Naive thymus-derived CD4-positive, alpha-beta T cell (primary cell): Measurements from ENCODE around the gene C1QTNF1. TPM values are rescaled to one million over a fixed set of nuclear protein-coding genes. Genes with fewer than 3 reads are reported as not detected.

Experiments used
- ATAC-seq: fragments of 150-1000 bp; cut with Tn5 transposase; 2 replicates; pipeline ENCODE4 v1.10.0; 2021; ENCODE audit warnings: mild to moderate bottlenecking, moderate library complexity
- CTCF ChIA-PET: fragments of 350-600 bp; sonication (Branson Sonifier 250); formaldehyde crosslinking; loops from one replicate; lab custom pipeline; 2021; ENCODE audit warnings: antibody characterized with exemption; lab: Charles Lee
- POLR2A ChIA-PET: fragments of 350-600 bp; sonication (Branson Sonifier 250); formaldehyde crosslinking; loops from one replicate; lab custom pipeline; 2021; ENCODE audit warnings: antibody characterized with exemption, inconsistent platforms; lab: Charles Lee
- DNase-seq, 9 donors: peaks; one replicate each; pipeline versions ENCODE4 v3.0.0 to v3.0.0-alpha.2; 2020 to 2022; ENCODE audit warnings: mixed read lengths in 1 of 9
- H3K27ac ChIP-seq: one replicate; pipeline ENCODE4 v1.7.0; 2013; ENCODE audit warnings: mild to moderate bottlenecking, low read depth, low read length, moderate library complexity
- H3K27me3 ChIP-seq, 2 donors: one replicate each; pipeline ENCODE4 v1.7.0; 2013; ENCODE audit warnings: low read length in 2 of 2, mild to moderate bottlenecking in 2 of 2, moderate library complexity in 2 of 2; ENCODE audit not compliant: control insufficient read depth in 2 of 2, insufficient read depth in 2 of 2
- H3K36me3 ChIP-seq, 3 experiments: 1 replicate in 2 of 3; 2 replicates in 1 of 3; pipeline ENCODE4 v1.7.0; 2013; ENCODE audit warnings: low read length in 3 of 3, mild to moderate bottlenecking in 3 of 3, moderate library complexity in 1 of 3; ENCODE audit not compliant: insufficient read depth in 3 of 3, control insufficient read depth in 2 of 3
- H3K4me1 ChIP-seq, 2 donors: one replicate each; pipeline ENCODE4 v1.7.0; 2013; ENCODE audit warnings: low read length in 2 of 2, mild to moderate bottlenecking in 2 of 2, moderate library complexity in 1 of 2; ENCODE audit not compliant: control insufficient read depth in 2 of 2, insufficient read depth in 2 of 2
- H3K4me3 ChIP-seq: 2 replicates; pipeline ENCODE4 v1.7.0; 2013; ENCODE audit warnings: mild to moderate bottlenecking, low read length
- H3K9me3 ChIP-seq, 3 experiments: 1 replicate in 2 of 3; 2 replicates in 1 of 3; pipeline ENCODE4 v1.7.0; 2013; ENCODE audit warnings: low read length in 3 of 3; ENCODE audit not compliant: control insufficient read depth in 2 of 3
- H3K27ac Mint-ChIP-seq, 9 donors: one replicate each; pipeline ENCODE4 v1.8.0; 2020 to 2022; ENCODE audit warnings: mixed read lengths in 9 of 9, mild to moderate bottlenecking in 8 of 9, moderate library complexity in 5 of 9, inconsistent platforms in 2 of 9
- H3K27me3 Mint-ChIP-seq, 5 donors: one replicate each; pipeline ENCODE4 v1.8.0; 2021 to 2022; ENCODE audit warnings: mixed read lengths in 5 of 5, mild to moderate bottlenecking in 1 of 5
- H3K36me3 Mint-ChIP-seq, 5 donors: one replicate each; pipeline ENCODE4 v1.8.0; 2020 to 2022; ENCODE audit warnings: mixed read lengths in 5 of 5, mild to moderate bottlenecking in 3 of 5, inconsistent platforms in 1 of 5
- H3K4me1 Mint-ChIP-seq, 7 donors: one replicate each; pipeline ENCODE4 v1.8.0; 2020 to 2022; ENCODE audit warnings: mixed read lengths in 7 of 7, mild to moderate bottlenecking in 3 of 7, inconsistent platforms in 1 of 7
- H3K4me3 Mint-ChIP-seq, 10 donors: one replicate each; pipeline ENCODE4 v1.8.0; 2020 to 2022; ENCODE audit warnings: mild to moderate bottlenecking in 10 of 10, mixed read lengths in 10 of 10, moderate library complexity in 6 of 10, inconsistent platforms in 2 of 10
- H3K9me3 Mint-ChIP-seq, 11 donors: one replicate each; pipeline ENCODE4 v1.8.0; 2020 to 2022; ENCODE audit warnings: mixed read lengths in 11 of 11, mild to moderate bottlenecking in 4 of 11, inconsistent platforms in 1 of 11, moderate library complexity in 1 of 11
- intact Hi-C, 2 donors: fragments of 100-400 bp; cut with micrococcal nuclease; formaldehyde crosslinking; loops; one replicate each; pipeline ENCODE4 v1.15.1; 2023
- polyA plus RNA-seq, 2 donors: library from polyadenylated mRNA; unstranded; fragments of 300-500 nt; fragmentation: Illumina TruSeq; gene quantifications; one replicate each; pipeline ENCODE4 v1.2.3, GENCODE V29; 2021
- total RNA-seq, 6 experiments: library from RNA in 5 of 6; stranded (reverse) in 5 of 6; gene quantifications; 1 replicate in 5 of 6; 2 replicates in 1 of 6; pipeline ENCODE4 v1.2.3 and lab custom pipeline; 2021 to 2026

Gene C1QTNF1
- total and polyA plus RNA-seq, 7 experiments from 2014 or later, result 0.10 TPM; not detected in 6

DNA sequence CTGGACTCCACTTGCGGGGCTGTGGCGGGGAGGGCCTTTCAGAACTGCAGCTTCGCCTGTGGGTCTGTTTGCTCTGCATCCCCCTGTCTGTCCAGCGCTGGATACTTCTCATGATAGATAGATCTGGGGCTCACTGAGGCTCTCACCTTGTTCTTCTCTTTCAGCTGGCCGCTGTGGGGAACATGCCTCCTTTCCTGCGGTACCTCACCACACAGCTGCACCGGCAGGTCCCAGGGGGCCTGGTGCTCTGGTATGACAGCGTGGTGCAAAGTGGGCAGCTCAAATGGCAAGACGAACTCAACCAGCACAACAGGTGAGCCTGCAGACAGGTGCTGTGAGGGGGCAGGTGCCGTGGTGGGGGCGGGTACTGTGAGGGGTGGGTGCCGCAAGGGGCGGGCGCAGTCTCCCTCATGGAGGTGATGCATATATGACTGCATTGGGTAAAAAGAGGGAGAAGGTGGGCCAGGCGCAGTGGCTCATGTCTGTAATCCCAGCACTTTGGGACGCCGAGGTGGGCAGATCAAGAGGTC, 56.9 kb downstream of the C1QTNF1 start:
- ChIA-PET POLR2A (no interaction called here), CTCF (interaction anchor here (5.0 kb wide), 1 partner anchor 17 kb away, joined by 23 read pairs; no protein-coding TSS in a partner anchor)
- no peak for DNase-seq
- Mint-ChIP-seq H3K27me3 (no peaks in the 10 kb centered on the region), H3K27ac (peak overlapping the region in 1 of 9 donors; percentile 47), H3K36me3 (peaks cover 5 to 27% (median 6%) of the 10 kb centered on the region in 5 donors), H3K9me3 (no peaks in the 10 kb centered on the region), H3K4me3 (peak overlapping the region in 1 of 10 donors; percentile 41), H3K4me1 (peaks cover 4 to 14% (median 10%) of the 10 kb centered on the region in 7 donors)
- intact Hi-C loops, result loop anchor here in 1 of 2 donors (10.0 kb wide), 1 partner anchor 624 kb away; no protein-coding TSS in a partner anchor
- ATAC-seq, result no peak
- no peaks in the 10 kb centered on the region for H3K9me3 ChIP-seq
- H3K27me3 ChIP-seq, result no peaks in the 10 kb centered on the region
- H3K4me3 ChIP-seq, result no peak overlapping the region
- H3K27ac ChIP-seq, result no peak overlapping the region
- peaks cover 0 to 77% (median 4%) of the 10 kb centered on the region in 3 experiments for H3K36me3 ChIP-seq
- H3K4me1 ChIP-seq, result peaks cover 2 to 4% of the 10 kb centered on the region in 2 donors

DNA sequence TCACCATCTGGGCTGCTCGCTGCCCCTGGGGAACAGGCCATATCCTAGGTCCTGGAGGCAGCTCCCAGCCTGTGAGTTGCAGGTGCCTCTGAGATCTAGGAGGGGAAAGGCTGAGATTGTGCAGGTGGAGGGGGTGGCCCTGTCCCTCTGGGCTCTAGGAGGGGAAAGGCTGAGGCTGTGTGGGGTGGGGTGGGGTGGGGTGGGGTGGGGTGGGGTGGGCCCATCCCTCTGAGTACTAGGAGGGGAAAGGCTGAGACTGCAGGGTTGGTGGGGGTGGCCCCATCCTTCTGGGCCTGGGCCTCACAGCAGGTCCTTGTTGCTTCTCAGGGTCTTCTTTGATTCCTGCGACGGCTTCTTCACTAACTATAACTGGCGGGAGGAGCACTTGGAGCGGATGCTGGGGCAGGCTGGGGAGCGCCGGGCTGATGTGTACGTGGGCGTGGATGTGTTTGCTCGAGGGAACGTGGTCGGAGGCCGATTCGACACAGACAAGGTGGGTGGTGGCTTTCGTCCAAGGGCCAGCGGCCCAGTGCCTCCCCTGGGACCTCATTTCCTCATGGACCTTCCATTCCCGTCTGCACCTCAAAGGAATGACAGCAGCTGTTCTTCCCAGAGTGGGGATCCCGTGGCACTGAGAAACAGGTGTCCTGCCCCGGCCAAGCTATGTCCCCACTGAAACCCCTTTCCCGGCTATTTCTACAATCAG, 57.8 kb downstream of the C1QTNF1 start:
- H3K27me3 ChIP-seq, result no peaks in the 10 kb centered on the region
- ChIA-PET CTCF (interaction anchor here (0.6 to 5.0 kb wide), 5 partner anchors 8 to 890 kb away, joined by 3 to 23 read pairs (median 3); no protein-coding TSS in a partner anchor), POLR2A (interaction anchor here (0.5 to 0.6 kb wide), 2 partner anchors 72 to 314 kb away, joined by 3 read pairs; partner anchors contain the start of gene CANT1)
- no peaks in the 10 kb centered on the region for H3K9me3 ChIP-seq
- ATAC-seq (no peak), DNase-seq (no peak)
- Mint-ChIP-seq H3K27me3 (no peaks in the 10 kb centered on the region), H3K9me3 (no peaks in the 10 kb centered on the region), H3K36me3 (peaks cover 5 to 27% (median 6%) of the 10 kb centered on the region in 5 donors), H3K4me3 (no peak overlapping the region), H3K4me1 (peaks cover 0 to 8% (median 5%) of the 10 kb centered on the region in 7 donors), H3K27ac (peak overlapping the region in 1 of 9 donors; percentile 6)
- intact Hi-C loops, result loop anchor here (1.0 to 10.0 kb wide), 4 partner anchors 16 to 623 kb away; no protein-coding TSS in a partner anchor
- peaks cover 0 to 86% (median 4%) of the 10 kb centered on the region in 3 experiments for H3K36me3 ChIP-seq
- no peak overlapping the region for H3K27ac ChIP-seq
- no peak overlapping the region for H3K4me3 ChIP-seq
- no peaks in the 10 kb centered on the region for H3K4me1 ChIP-seq

DNA sequence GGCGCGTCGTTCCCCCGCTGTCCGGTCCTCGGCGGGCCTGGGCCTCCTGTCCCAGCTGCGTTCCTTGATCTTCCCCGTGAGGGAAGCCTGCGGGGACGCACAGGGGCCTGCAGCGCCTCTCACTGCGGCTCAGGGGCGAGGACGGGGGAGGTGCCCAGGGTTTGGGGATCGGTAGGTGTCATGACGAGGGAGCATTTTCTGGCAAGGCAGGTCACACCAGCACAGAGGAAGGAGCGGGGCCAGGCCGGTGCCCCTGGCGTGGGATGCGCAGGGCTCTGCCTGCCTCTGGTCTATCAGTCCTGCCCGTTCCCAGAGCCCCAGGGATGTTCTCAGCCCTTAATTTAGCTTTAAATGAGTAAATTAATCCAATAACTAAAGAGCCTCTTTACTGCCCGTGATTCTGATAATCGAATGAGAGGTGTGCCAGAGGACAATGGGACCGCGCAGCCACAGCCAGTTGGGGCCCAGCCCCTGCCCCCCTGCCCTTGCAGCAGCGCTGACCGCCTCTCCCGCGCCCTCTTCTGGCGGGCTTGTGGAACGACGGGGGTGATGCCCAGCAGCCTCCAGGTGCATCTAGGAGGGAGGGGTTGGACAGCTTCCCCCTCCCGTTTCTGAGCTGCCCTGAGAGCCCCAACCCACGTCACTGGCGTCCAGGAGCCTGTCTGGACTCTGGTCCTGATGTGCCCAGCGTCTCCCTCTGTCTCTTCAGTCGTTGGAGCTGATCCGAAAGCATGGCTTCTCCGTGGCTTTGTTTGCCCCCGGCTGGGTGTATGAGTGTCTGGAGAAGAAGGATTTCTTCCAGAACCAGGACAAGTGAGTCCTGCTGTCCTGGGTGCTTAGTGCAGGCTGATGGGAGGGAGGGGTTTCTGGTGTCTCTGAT, 58.6 kb downstream of the C1QTNF1 start:
- ATAC-seq (peak; percentile 69), DNase-seq (peak in 8 of 9 donors; percentile 33 to 67 (median 51))
- Mint-ChIP-seq H3K27ac (no peak overlapping the region), H3K27me3 (no peaks in the 10 kb centered on the region), H3K9me3 (no peaks in the 10 kb centered on the region), H3K36me3 (peaks cover 5 to 27% (median 6%) of the 10 kb centered on the region in 5 donors), H3K4me3 (no peak overlapping the region), H3K4me1 (peaks cover 0 to 7% (median 0%) of the 10 kb centered on the region in 7 donors)
- ChIA-PET POLR2A (interaction anchor here (0.6 kb wide), 1 partner anchor 73 kb away, joined by 3 read pairs; the partner anchor contains the start of gene CANT1), CTCF (interaction anchor here (0.6 to 5.0 kb wide), 5 partner anchors 9 to 889 kb away, joined by 3 to 23 read pairs (median 3); no protein-coding TSS in a partner anchor)
- intact Hi-C loops, result loop anchor here (1.0 to 10.0 kb wide), 4 partner anchors 17 to 622 kb away; no protein-coding TSS in a partner anchor
- Histone ChIP-seq H3K9me3 (no peaks in the 10 kb centered on the region), H3K4me3 (no peak overlapping the region), H3K27ac (no peak overlapping the region), H3K27me3 (no peaks in the 10 kb centered on the region), H3K36me3 (peaks cover 0 to 93% (median 4%) of the 10 kb centered on the region in 3 experiments), H3K4me1 (no peaks in the 10 kb centered on the region)

DNA sequence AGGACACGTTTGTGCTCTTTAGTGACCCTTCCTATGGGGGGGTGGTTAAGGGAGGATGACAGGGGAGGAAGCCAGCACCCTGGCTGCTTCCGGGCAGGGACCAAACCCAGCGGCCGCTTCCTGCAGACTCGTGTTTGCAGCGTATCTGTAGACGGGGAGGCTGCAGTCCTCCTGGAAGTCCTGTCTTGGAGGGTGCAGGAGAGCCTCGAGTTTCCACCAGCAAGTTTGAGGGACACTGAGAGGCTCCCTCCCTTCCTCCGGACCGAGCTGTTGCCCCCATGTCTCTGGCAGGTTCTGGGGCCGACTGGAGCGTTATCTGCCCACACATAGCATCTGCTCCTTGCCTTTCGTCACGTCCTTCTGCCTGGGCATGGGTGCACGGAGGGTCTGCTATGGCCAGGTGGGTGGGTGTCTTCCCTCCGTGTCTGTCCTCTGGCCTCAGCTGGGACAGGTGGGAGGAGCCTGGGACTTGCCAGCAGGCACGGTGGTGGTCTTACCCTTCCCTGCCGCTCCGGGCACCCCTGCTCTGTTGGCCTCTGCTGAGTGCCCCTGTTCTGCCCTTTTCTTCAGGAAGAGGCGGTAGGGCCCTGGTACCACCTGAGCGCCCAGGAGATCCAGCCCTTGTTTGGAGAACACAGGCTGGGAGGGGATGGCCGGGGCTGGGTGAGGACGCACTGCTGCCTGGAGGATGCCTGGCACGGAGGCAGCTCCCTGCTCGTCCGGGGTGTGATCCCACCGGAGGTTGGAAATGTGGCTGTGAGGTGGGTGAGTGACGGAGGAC, 59.4 kb downstream of the C1QTNF1 start:
- no peaks in the 10 kb centered on the region for H3K9me3 Mint-ChIP-seq
- ChIA-PET POLR2A (no interaction called here), CTCF (interaction anchor here (0.7 to 5.0 kb wide), 4 partner anchors 9 to 20 kb away, joined by 3 to 23 read pairs (median 4); no protein-coding TSS in a partner anchor)
- intact Hi-C loops, result loop anchor here in 1 of 2 donors (2.0 to 10.0 kb wide), 2 partner anchors 65 to 621 kb away; no protein-coding TSS in a partner anchor
- no peak overlapping the region for H3K4me3 Mint-ChIP-seq
- Histone ChIP-seq H3K9me3 (no peaks in the 10 kb centered on the region), H3K27me3 (no peaks in the 10 kb centered on the region), H3K4me3 (no peak overlapping the region), H3K4me1 (no peaks in the 10 kb centered on the region), H3K36me3 (peaks cover 0 to 88% (median 4%) of the 10 kb centered on the region in 3 experiments), H3K27ac (no peak overlapping the region)
- peaks cover 0 to 7% (median 0%) of the 10 kb centered on the region in 7 donors for H3K4me1 Mint-ChIP-seq
- no peak overlapping the region for H3K27ac Mint-ChIP-seq
- no peak for DNase-seq
- no peak for ATAC-seq
- H3K36me3 Mint-ChIP-seq, result peaks cover 5 to 25% (median 6%) of the 10 kb centered on the region in 5 donors
- no peaks in the 10 kb centered on the region for H3K27me3 Mint-ChIP-seq

DNA sequence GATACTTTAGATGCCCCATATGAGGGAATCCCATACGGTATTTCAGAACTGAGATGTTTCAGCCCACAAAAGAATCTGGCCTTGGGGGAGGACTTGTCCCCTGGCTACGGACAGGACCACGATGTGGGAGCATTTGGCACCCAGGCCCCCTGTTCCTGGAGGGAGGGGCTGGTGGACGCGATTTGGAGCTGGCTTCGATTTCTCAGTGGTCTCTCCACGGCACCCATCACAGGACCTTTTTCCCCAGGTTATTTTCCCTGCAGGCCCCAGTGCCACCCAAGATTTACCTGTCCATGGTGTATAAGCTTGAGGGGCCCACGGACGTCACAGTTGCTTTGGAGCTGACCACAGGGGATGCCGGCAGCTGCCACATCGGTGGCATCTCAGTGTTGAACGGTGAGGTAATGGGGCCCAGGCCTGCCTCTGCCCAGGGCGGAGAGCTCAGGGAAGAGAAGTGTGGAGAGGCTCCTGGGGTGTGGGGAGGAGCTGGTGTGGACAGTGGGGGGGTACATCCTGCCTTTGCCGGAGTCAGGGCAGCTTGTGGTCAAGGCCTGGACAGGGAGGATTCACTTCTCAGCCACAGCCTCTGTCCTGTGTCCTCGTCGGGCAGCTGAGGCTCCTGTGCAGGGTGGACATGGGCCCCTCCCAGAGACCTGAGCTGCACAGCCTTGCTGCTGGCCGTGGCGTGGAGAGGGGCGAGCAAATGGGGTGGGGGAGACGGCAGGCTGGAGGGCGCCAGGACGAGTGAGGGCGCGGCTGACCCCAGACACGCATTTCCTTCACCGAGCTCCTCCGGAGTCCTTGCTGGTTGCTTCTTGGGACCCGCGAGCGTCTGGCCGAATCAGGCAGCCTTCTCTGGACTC, 60.6 kb downstream of the C1QTNF1 start:
- POLR2A ChIA-PET, result no interaction called here
- CTCF ChIA-PET, result interaction anchor here (0.7 to 5.0 kb wide), 6 partner anchors 10 to 311 kb away, joined by 3 to 23 read pairs (median 4); partner anchors contain the start of gene ENGASE
- H3K36me3 ChIP-seq, result peaks cover 0 to 76% (median 4%) of the 10 kb centered on the region in 3 experiments

More for the DNA sequence above, 60.6 kb downstream of the C1QTNF1 start:
- no peak overlapping the region for H3K4me3 Mint-ChIP-seq
- no peaks in the 10 kb centered on the region for H3K27me3 Mint-ChIP-seq
- Histone ChIP-seq H3K27me3 (no peaks in the 10 kb centered on the region), H3K4me1 (no peaks in the 10 kb centered on the region), H3K27ac (no peak overlapping the region), H3K4me3 (no peak overlapping the region), H3K9me3 (no peaks in the 10 kb centered on the region)
- ATAC-seq, result no peak
- DNase-seq, result no peak
- no peak overlapping the region for H3K27ac Mint-ChIP-seq
- no peaks in the 10 kb centered on the region for H3K9me3 Mint-ChIP-seq
- intact Hi-C loops, result loop anchor here in 1 of 2 donors (10.0 kb wide), 1 partner anchor 620 kb away; no protein-coding TSS in a partner anchor
- H3K4me1 Mint-ChIP-seq, result peaks cover 0 to 7% (median 0%) of the 10 kb centered on the region in 7 donors
- H3K36me3 Mint-ChIP-seq, result peaks cover 4 to 18% (median 5%) of the 10 kb centered on the region in 5 donors
